Measurements from ENCODE around the gene PATL2. TPM values are rescaled to one million over a fixed set of nuclear protein-coding genes. Genes with fewer than 3 reads are reported as not detected.

PATL2 gene
- total and polyA plus RNA-seq, 2 experiments from 2014 or later: 0.19 TPM; not detected in 1

DNA sequence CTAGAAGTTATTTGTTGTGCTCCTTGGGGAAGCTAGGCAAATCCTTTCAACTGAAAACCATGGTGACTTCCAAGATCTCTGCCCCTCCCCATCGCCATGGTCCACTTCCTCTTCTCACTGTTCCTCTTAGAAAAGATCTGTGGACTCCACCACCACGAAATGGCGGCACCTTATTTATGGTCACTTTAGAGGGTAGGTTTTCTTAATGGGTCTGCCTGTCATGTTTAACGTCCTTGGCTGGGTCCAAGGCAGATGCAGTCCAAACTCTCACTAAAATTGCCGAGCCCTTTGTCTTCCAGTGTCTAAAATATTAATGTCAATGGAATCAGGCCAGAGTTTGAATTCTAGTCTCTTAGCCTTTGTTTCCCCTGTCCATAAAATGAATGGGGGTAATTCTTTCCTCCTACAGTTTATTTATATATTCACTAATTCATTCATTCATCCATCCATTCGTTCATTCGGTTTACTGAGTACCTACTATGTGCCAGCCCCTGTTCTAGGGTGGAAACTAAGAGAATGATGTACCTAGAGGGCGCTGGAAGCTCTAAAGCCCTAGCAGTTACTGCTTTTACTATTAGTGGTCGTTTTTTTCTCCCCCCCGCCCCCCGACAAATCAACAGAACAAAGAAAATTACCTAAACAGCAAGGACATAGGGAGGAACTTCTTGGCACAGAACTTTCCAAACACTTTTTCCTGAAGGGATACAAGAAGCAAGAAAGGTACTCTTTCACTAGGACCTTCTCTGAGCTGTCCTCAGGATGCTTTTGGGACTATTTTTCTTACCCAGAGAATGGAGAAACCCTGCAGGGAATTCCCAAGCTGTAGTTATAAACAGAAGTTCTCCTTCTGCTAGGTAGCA, 657 bp downstream of the PATL2 start:
- peak overlapping the region; percentile 98; the same call in 1 of the 2 replicates for H3K27ac Mint-ChIP-seq
- Histone ChIP-seq H3K27me3 (ENCODE audit: insufficient read depth) (peaks cover 16% of the 10 kb centered on the region), H3K27ac (ENCODE audit: low read depth) (no peak overlapping the region), H3K4me2 (peak overlapping the region; percentile 81), H3K79me2 (replicated peaks; ENCODE audit: insufficient read depth) (peaks cover 10% of the 10 kb centered on the region; the same call in 1 of the 2 replicates), H4K20me1 (replicated peaks; ENCODE audit: insufficient read depth) (peaks cover 11% of the 10 kb centered on the region; the same call in 1 of the 2 replicates), H3K4me3 (peak overlapping the region; percentile 61), H3K9me2 (ENCODE audit: insufficient read depth) (no peaks in the 10 kb centered on the region), H2AFZ (peak overlapping the region; percentile 74), H3K4me1 (ENCODE audit: insufficient read depth) (no peaks in the 10 kb centered on the region), H3F3A (replicated peaks; ENCODE audit: low read depth) (no peaks in the 10 kb centered on the region), H3K36me3 (ENCODE audit: insufficient read depth) (no peaks in the 10 kb centered on the region)
- peaks cover 20% of the 10 kb centered on the region for H3K27me3 Mint-ChIP-seq (ENCODE audit: insufficient read depth, low read depth, poor library complexity)
- H3K4me3 Mint-ChIP-seq: peak overlapping the region; percentile 95
- peaks cover 8% of the 10 kb centered on the region; the same call in 2 of the 3 replicates for H3K4me1 Mint-ChIP-seq
- no peaks in the 10 kb centered on the region for H3K9me3 Mint-ChIP-seq
- peak; percentile 4; the same call in 1 of the 3 replicates for ATAC-seq
- DNase-seq (ENCODE audit: low spot score): peak; percentile 40
- TF ChIP-seq CREB1 (CRISPR knock-in tag; IDR thresholded peaks at IDR 0.05; ENCODE audit: low read depth): no peak
- TF ChIP-seq, protein P1, sequence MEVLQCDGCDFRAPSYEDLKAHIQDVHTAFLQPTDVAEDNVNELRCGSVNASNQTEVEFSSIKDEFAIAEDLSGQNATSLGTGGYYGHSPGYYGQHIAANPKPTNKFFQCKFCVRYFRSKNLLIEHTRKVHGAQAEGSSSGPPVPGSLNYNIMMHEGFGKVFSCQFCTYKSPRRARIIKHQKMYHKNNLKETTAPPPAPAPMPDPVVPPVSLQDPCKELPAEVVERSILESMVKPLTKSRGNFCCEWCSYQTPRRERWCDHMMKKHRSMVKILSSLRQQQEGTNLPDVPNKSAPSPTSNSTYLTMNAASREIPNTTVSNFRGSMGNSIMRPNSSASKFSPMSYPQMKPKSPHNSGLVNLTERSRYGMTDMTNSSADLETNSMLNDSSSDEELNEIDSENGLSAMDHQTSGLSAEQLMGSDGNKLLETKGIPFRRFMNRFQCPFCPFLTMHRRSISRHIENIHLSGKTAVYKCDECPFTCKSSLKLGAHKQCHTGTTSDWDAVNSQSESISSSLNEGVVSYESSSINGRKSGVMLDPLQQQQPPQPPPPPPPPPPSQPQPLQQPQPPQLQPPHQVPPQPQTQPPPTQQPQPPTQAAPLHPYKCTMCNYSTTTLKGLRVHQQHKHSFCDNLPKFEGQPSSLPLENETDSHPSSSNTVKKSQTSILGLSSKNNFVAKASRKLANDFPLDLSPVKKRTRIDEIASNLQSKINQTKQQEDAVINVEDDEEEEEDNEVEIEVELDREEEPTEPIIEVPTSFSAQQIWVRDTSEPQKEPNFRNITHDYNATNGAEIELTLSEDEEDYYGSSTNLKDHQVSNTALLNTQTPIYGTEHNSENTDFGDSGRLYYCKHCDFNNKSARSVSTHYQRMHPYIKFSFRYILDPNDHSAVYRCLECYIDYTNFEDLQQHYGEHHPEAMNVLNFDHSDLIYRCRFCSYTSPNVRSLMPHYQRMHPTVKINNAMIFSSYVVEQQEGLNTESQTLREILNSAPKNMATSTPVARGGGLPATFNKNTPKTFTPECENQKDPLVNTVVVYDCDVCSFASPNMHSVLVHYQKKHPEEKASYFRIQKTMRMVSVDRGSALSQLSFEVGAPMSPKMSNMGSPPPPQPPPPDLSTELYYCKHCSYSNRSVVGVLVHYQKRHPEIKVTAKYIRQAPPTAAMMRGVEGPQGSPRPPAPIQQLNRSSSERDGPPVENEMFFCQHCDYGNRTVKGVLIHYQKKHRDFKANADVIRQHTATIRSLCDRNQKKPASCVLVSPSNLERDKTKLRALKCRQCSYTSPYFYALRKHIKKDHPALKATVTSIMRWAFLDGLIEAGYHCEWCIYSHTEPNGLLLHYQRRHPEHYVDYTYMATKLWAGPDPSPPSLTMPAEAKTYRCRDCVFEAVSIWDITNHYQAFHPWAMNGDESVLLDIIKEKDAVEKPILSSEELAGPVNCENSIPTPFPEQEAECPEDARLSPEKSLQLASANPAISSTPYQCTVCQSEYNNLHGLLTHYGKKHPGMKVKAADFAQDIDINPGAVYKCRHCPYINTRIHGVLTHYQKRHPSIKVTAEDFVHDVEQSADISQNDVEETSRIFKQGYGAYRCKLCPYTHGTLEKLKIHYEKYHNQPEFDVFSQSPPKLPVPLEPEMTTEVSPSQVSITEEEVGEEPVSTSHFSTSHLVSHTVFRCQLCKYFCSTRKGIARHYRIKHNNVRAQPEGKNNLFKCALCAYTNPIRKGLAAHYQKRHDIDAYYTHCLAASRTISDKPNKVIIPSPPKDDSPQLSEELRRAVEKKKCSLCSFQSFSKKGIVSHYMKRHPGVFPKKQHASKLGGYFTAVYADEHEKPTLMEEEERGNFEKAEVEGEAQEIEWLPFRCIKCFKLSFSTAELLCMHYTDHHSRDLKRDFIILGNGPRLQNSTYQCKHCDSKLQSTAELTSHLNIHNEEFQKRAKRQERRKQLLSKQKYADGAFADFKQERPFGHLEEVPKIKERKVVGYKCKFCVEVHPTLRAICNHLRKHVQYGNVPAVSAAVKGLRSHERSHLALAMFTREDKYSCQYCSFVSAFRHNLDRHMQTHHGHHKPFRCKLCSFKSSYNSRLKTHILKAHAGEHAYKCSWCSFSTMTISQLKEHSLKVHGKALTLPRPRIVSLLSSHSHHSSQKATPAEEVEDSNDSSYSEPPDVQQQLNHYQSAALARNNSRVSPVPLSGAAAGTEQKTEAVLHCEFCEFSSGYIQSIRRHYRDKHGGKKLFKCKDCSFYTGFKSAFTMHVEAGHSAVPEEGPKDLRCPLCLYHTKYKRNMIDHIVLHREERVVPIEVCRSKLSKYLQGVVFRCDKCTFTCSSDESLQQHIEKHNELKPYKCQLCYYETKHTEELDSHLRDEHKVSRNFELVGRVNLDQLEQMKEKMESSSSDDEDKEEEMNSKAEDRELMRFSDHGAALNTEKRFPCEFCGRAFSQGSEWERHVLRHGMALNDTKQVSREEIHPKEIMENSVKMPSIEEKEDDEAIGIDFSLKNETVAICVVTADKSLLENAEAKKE (CRISPR knock-in tag; IDR thresholded peaks at IDR 0.05): no peak
- TF ChIP-seq EZH2phosphoT487 (IDR thresholded peaks at IDR 0.05; ENCODE audit: unreplicated experiment): no peak
- TF ChIP-seq STAT1 (IDR thresholded peaks at IDR 0.05; ENCODE audit: unreplicated experiment): no peak
- TF ChIP-seq, protein P2, sequence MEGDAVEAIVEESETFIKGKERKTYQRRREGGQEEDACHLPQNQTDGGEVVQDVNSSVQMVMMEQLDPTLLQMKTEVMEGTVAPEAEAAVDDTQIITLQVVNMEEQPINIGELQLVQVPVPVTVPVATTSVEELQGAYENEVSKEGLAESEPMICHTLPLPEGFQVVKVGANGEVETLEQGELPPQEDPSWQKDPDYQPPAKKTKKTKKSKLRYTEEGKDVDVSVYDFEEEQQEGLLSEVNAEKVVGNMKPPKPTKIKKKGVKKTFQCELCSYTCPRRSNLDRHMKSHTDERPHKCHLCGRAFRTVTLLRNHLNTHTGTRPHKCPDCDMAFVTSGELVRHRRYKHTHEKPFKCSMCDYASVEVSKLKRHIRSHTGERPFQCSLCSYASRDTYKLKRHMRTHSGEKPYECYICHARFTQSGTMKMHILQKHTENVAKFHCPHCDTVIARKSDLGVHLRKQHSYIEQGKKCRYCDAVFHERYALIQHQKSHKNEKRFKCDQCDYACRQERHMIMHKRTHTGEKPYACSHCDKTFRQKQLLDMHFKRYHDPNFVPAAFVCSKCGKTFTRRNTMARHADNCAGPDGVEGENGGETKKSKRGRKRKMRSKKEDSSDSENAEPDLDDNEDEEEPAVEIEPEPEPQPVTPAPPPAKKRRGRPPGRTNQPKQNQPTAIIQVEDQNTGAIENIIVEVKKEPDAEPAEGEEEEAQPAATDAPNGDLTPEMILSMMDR (conservative IDR thresholded peaks at IDR 0.05; ENCODE audit: low read depth in 2 of 2): peak; percentile 48 to 63
- no peak for TF ChIP-seq NANOG (IDR thresholded peaks at IDR 0.05; ENCODE audit: borderline replicate concordance)
- H3K36me3 Mint-ChIP-seq (ENCODE audit: low read depth): no peaks in the 10 kb centered on the region
